Subcutaneous abdominal adipose tissue (tissue), 5 donors: ENCODE data around the gene FES.
A peak's percentile ranks its signal among the peaks of the same experiment; 100 is the strongest.
"Not testable (repeated sequence)": the region's sequence is repeated elsewhere in the genome, so short reads cannot be mapped to it uniquely, and the experiment has no call there.

ENCODE experiments used
- H3K27ac ChIP-seq: one replicate; pipeline ENCODE4 v1.7.0; 2013; ENCODE audit warnings: low read depth, mild to moderate bottlenecking, inconsistent platforms, low read length, moderate library complexity
- H3K27me3 ChIP-seq, 5 donors: one replicate each; pipeline ENCODE4 v1.7.0; 2013; ENCODE audit warnings: low read length in 5 of 5, inconsistent platforms in 1 of 5; ENCODE audit not compliant: control insufficient read depth in 5 of 5, insufficient read depth in 4 of 5
- H3K36me3 ChIP-seq, 5 donors: one replicate each; pipeline ENCODE4 v1.7.0; 2013; ENCODE audit warnings: low read length in 5 of 5; ENCODE audit not compliant: control insufficient read depth in 5 of 5, insufficient read depth in 5 of 5
- H3K4me1 ChIP-seq, 5 donors: one replicate each; pipeline ENCODE4 v1.7.0; 2013; ENCODE audit warnings: low read length in 5 of 5, mild to moderate bottlenecking in 3 of 5, moderate library complexity in 1 of 5; ENCODE audit not compliant: control insufficient read depth in 5 of 5, insufficient read depth in 5 of 5
- H3K4me3 ChIP-seq, 5 donors: one replicate each; pipeline ENCODE4 v1.7.0; 2013; ENCODE audit warnings: low read length in 5 of 5, low read depth in 1 of 5
- H3K9ac ChIP-seq, 5 donors: one replicate each; pipeline ENCODE4 v1.7.0; 2013; ENCODE audit warnings: low read length in 5 of 5, mild to moderate bottlenecking in 4 of 5, moderate library complexity in 3 of 5
- H3K9me3 ChIP-seq, 5 donors: one replicate each; pipeline ENCODE4 v1.7.0; 2013; ENCODE audit warnings: low read length in 5 of 5; ENCODE audit not compliant: control insufficient read depth in 5 of 5
- donor health status: healthy.
- donor health status: healthy.
- donor health status: healthy.
- donor health status: healthy.
- donor health status: healthy.

Gene FES

DNA sequence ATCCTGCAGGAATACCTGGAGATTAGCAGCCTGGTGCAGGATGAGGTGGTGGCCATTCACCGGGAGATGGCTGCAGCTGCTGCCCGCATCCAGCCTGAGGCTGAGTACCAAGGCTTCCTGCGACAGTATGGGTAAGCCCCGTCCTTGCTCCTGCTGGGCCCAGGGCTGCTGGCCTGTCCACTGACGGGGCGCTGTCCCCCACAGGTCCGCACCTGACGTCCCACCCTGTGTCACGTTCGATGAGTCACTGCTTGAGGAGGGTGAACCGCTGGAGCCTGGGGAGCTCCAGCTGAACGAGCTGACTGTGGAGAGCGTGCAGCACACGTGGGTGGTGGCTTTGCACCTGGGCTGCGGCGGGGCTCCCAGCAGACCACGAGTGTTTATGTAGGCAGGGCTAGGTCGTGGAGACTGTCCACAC lies 5.0 kb downstream of the FES start:
- Histone ChIP-seq H3K36me3 (peaks cover 0 to 70% (median 64%) of the 10 kb centered on the region in 5 donors), H3K27ac (no peak overlapping the region), H3K9me3 (no peaks in the 10 kb centered on the region), H3K4me1 (peaks cover 2 to 27% (median 24%) of the 10 kb centered on the region in 5 donors), H3K9ac (no peak overlapping the region), H3K27me3 (no peaks in the 10 kb centered on the region), H3K4me3 (no peak overlapping the region)

DNA sequence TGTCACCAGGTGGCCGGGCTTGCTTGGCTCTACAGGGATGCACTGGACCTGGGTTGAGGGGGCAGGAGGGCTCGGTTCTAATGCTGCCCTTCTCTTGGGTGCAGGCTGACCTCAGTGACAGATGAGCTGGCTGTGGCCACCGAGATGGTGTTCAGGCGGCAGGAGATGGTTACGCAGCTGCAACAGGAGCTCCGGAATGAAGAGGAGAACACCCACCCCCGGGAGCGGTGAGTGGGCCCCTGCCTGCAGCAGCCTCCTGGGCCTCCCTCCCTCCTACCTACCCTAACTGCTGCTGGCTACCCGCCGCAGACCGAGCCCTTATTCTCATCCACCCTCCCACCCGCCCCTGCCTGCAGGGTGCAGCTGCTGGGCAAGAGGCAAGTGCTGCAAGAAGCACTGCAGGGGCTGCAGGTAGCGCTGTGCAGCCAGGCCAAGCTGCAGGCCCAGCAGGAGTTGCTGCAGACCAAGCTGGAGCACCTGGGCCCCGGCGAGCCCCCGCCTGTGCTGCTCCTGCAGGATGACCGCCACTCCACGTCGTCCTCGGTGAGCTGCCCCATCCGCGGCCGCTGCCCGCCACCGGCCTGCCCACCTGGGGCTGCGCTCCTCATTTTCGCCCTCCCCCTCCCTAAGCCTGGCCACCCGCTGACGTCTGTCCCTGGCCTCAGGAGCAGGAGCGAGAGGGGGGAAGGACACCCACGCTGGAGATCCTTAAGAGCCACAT lies 5.6 kb downstream of the FES start:
- no peak overlapping the region for H3K9ac ChIP-seq
- peaks cover 2 to 22% (median 18%) of the 10 kb centered on the region in 5 donors for H3K4me1 ChIP-seq

DNA sequence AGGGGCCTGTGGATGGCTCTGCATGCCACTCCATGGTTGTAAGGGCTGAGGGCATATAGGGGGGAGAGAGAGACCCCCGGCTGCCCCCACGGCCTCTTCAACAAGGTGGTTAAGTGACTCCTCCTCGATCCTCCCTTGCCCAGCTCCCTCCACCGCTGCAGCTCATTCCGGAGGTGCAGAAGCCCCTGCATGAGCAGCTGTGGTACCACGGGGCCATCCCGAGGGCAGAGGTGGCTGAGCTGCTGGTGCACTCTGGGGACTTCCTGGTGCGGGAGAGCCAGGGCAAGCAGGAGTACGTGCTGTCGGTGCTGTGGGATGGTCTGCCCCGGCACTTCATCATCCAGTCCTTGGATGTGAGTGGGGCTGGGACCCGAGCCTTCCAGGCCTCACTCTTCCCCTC lies 6.5 kb downstream of the FES start:
- peaks cover 0 to 21% (median 11%) of the 10 kb centered on the region in 5 donors for H3K4me1 ChIP-seq
- no peaks in the 10 kb centered on the region for H3K27me3 ChIP-seq
- H3K27ac ChIP-seq, result no peak overlapping the region
- no peak overlapping the region for H3K4me3 ChIP-seq
- H3K9ac ChIP-seq, result no peak overlapping the region
- no peaks in the 10 kb centered on the region for H3K9me3 ChIP-seq
- peaks cover 0 to 84% (median 75%) of the 10 kb centered on the region in 5 donors for H3K36me3 ChIP-seq

More for the DNA sequence above, 5.6 kb downstream of the FES start:
- H3K4me3 ChIP-seq, result no peak overlapping the region
- H3K27ac ChIP-seq, result no peak overlapping the region
- H3K9me3 ChIP-seq, result no peaks in the 10 kb centered on the region
- no peaks in the 10 kb centered on the region for H3K27me3 ChIP-seq
- H3K36me3 ChIP-seq, result peaks cover 0 to 75% (median 66%) of the 10 kb centered on the region in 5 donors

DNA sequence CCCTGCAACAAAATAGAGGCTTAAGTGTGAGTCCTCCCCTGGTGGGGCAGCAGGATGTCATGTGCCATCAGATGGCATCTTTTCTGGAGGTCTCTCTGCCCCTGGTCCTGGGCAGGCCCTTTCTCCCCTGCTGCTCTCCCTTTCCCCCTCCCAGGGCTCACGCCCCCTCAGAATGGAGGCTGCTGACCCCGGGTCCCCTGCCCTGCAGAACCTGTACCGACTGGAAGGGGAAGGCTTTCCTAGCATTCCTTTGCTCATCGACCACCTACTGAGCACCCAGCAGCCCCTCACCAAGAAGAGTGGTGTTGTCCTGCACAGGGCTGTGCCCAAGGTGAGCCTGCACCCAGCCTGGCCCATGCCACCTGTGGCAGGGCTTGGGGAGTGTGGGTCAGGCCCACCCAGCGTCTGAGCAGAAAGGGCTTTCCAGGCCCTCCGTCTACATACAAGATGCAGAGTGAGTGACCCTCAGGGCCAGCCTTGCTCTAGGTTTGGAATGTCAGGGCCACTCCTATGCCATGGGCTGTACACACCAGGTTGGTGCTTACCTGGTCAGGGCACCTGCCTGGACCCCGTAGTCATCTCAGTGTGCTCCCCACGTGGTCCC lies 7.1 kb downstream of the FES start:
- Histone ChIP-seq H3K4me3 (no peak overlapping the region), H3K4me1 (peaks cover 0 to 15% (median 5%) of the 10 kb centered on the region in 5 donors), H3K36me3 (peaks cover 0 to 88% (median 77%) of the 10 kb centered on the region in 5 donors), H3K27me3 (no peaks in the 10 kb centered on the region), H3K9ac (no peak overlapping the region), H3K27ac (no peak overlapping the region), H3K9me3 (no peaks in the 10 kb centered on the region)

DNA sequence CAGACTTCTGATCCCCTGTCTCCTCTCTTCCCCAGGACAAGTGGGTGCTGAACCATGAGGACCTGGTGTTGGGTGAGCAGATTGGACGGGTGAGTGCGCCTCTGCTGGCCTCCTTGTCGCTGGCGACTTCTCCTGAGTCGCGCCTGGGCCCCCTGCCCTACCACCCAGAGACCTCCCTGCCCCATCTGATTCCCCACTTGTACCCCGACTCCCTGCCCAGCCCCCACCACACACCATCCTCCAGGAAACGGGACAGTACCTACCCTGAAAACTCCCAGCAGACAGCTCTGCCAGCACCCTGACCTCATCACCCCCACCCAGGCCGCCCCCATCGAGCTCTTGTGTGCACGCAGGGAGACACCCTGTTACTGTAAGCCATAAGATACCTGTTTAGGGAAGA lies 7.7 kb downstream of the FES start:
- Histone ChIP-seq H3K27ac (no peak overlapping the region), H3K4me3 (no peak overlapping the region), H3K9ac (no peak overlapping the region), H3K27me3 (no peaks in the 10 kb centered on the region), H3K9me3 (no peaks in the 10 kb centered on the region), H3K36me3 (peaks cover 0 to 86% (median 74%) of the 10 kb centered on the region in 5 donors), H3K4me1 (peaks cover 0 to 10% (median 3%) of the 10 kb centered on the region in 5 donors)

DNA sequence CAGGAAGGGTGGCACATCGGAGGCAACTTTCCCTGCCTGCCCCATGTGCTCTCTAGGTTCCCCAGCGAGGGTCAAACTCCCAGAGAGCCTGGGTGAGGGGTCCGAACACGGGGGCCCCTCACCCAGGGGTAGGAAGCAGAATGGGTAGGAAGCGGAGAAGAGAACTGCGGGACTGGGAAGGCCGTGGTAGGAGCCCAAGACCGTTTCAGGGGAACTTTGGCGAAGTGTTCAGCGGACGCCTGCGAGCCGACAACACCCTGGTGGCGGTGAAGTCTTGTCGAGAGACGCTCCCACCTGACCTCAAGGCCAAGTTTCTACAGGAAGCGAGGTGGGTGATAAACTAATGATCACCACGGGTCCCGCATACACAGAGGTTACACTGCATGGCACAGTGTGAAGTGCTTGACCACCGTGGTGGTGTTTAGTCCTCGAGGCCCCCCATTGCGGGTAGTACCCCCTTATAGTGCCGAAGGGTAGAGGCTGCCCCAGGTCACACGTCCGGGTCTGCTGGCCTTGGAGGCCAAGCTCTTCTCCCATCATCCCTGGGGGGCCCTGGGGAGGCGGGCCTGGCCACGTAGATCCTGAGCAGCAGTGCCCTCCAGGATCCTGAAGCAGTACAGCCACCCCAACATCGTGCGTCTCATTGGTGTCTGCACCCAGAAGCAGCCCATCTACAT lies 8.3 kb downstream of the FES start:
- Histone ChIP-seq H3K27ac (no peak overlapping the region), H3K4me1 (peaks cover 0 to 9% (median 3%) of the 10 kb centered on the region in 5 donors), H3K27me3 (no peaks in the 10 kb centered on the region), H3K9me3 (no peaks in the 10 kb centered on the region), H3K9ac (no peak overlapping the region), H3K4me3 (no peak overlapping the region), H3K36me3 (peaks cover 0 to 80% (median 69%) of the 10 kb centered on the region in 5 donors)

DNA sequence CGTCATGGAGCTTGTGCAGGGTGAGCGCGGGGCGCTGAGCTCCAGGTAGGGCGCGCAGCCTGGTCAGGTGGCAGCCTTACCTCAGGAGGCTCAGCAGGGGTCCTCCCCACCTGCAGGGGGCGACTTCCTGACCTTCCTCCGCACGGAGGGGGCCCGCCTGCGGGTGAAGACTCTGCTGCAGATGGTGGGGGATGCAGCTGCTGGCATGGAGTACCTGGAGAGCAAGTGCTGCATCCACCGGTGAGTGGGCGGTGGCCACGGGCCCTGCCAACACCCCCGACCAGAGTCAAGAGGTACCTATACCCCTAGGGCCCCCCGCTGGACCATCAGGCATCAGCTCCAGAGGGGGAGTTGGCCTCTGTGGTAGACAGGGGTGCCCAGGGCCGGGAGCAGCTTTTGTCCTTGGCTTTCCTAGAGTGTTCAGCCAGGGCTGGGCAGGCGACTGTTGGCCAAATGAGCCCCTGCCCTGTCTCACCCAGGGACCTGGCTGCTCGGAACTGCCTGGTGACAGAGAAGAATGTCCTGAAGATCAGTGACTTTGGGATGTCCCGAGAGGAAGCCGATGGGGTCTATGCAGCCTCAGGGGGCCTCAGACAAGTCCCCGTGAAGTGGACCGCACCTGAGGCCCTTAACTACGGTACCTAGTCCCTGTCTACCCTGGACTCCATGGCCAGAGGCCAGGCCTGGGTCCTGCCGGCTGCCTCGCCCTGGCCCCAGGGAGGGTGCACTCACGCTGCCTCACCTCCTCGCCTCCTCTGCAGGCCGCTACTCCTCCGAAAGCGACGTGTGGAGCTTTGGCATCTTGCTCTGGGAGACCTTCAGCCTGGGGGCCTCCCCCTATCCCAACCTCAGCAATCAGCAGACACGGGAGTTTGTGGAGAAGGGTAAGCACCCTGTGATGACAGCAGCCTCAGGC lies 9.1 kb downstream of the FES start:
- Histone ChIP-seq H3K4me1 (peaks cover 0 to 9% (median 3%) of the 10 kb centered on the region in 5 donors), H3K4me3 (no peak overlapping the region), H3K36me3 (peaks cover 0 to 74% (median 66%) of the 10 kb centered on the region in 5 donors), H3K27ac (no peak overlapping the region), H3K27me3 (no peaks in the 10 kb centered on the region), H3K9ac (no peak overlapping the region), H3K9me3 (no peaks in the 10 kb centered on the region)

DNA sequence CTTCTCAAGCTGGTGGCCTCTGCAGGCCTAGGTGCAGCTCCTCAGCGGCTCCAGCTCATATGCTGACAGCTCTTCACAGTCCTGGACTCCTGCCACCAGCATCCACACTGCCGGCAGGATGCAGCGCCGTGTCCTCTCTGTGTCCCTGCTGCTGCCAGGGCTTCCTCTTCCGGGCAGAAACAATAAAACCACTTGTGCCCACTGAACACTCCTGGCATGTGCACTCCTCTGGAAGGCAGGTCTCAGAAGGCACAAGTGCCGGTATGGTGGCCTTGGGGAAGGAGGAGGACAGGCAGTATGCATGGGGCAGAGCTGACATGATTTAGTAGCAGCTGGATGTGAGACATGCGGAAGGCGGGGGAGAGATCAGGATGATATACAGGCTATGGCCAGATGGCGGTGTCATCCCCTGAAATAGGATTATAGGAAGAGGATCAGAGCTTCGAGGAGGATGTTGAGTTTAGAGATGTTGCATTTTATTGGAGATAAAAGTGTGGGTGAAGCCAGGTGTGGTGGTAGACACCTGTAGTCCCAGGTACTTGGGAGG lies 11.3 kb downstream of the FES start:
- Histone ChIP-seq H3K27me3 (no peaks in the 10 kb centered on the region), H3K4me1 (peaks cover 0 to 9% (median 3%) of the 10 kb centered on the region in 5 donors), H3K4me3 (no peak overlapping the region), H3K36me3 (peaks cover 0 to 55% (median 49%) of the 10 kb centered on the region in 5 donors), H3K9ac (peak overlapping the region in 1 of 5 donors; percentile 41), H3K27ac (no peak overlapping the region), H3K9me3 (no peaks in the 10 kb centered on the region)

DNA sequence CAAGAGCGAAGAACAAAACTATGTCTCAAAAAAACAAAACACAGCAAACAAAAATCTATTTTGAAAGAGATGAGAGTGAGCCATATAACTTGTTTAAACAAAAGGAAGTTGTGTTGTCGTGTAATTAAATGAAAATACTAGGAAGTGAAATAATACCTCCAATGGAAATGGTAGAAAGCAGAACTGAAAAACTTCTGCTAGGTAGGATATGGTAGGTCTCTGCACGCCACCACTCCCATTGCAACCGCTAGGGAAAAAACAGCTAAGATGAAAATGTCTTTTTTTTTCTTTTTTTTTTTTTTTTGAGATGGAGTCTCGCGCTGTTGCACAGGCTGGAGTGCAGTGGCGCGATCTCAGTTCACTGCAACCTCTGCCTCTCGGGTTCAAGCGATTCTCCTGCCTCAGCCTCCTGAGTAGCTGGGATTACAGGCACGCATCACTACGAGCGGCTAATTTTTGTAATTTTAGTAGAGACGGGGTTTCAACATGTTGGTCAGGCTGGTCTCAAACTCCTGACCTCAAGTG lies 12.9 kb downstream of the FES start:
- not testable (repeated sequence) for H3K9me3 ChIP-seq, H3K27me3 ChIP-seq, H3K4me3 ChIP-seq, H3K27ac ChIP-seq, H3K9ac ChIP-seq
- Histone ChIP-seq H3K36me3 (peaks cover 0 to 40% (median 33%) of the 10 kb centered on the region in 5 donors), H3K4me1 (peaks cover 0 to 15% (median 8%) of the 10 kb centered on the region in 5 donors)
